Measurements from ENCODE around the gene FAM111A. TPM values are rescaled to one million over a fixed set of nuclear protein-coding genes. Genes with fewer than 3 reads are reported as not detected.

FAM111A gene
- total and polyA plus RNA-seq, 2 donors, result 12.4 to 93.6 TPM

- Histone ChIP-seq H3K36me3 (ENCODE audit: insufficient read depth) (peaks cover 4% of the 10 kb centered on the region), H3K27ac (ENCODE audit: low read depth) (no peak overlapping the region), H3K4me3 (ENCODE audit: low read depth, low read length) (no peak overlapping the region), H3K4me1 (ENCODE audit: insufficient read depth) (peaks cover 2% of the 10 kb centered on the region)
- 92% methylated on average over 8 of the region's 8 CpGs for WGBS
- DNase-seq (ENCODE audit: extremely low spot score), result no peak
Measured at GRCh38 chr11:59191890-59192289, 49.2 kb downstream of the FAM111A start.

DNA sequence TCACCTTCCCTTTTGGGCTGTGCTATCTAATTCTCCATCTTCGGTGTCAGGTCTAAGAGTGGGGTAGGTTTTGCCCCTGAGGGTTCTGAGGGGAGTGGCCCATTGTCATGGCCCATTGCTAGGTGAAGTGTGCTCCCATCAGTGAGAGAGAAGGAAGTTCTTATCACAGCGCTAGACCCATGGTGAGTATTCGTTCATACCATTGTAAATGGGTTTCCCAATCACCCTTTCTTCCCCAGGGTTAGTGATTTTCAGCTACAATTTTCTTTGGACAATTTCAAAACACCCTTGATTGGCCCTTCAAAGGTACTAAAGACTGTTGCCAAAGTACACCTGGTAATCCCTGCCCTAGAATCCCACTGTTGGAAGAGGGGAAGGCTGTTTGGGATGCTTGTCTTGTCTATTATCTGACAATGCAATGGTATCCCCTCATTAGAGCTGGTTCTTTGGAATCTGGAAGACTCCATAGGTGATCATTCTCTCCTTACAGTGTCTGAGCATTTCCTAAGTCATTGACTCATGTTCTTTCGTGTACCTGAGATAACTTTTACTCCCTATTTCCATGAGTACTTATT is 49.9 kb downstream of the FAM111A start:
- no peak for DNase-seq (ENCODE audit: extremely low spot score)
- WGBS, result 89% methylated on average over 4 of the region's 4 CpGs
- Histone ChIP-seq H3K27ac (ENCODE audit: low read depth) (no peak overlapping the region), H3K4me3 (ENCODE audit: low read depth, low read length) (no peak overlapping the region), H3K36me3 (ENCODE audit: insufficient read depth) (peaks cover 4% of the 10 kb centered on the region), H3K4me1 (ENCODE audit: insufficient read depth) (no peaks in the 10 kb centered on the region)

DNA sequence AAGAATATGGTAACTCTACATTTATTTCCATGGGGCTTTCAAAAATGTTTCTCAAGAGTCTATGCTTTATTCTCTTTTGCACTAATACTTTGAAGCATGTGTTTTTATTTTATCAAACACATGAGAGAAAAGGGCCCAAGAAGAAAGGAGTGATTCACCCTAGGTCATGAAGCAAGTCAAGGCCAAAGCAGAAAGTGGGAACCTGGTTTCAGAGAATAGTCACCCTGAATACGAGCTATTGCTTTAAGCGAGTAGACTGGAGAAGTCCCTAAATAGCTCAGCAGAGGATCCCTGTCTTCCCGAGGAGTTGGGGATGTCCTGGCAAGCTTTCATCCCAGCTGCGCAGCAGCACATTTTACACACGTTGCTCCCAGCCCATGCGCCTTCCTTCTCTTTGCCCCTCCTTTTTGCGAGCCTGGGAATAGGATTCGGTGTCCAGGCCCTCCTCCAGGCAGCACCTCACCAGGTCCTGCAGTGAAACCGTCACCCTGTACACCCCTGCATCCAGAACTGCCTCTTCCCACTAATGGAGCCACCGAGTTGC is 51.0 kb downstream of the FAM111A start:
- H3K4me3 ChIP-seq (ENCODE audit: low read depth, low read length), result no peak overlapping the region
- peaks cover 4% of the 10 kb centered on the region for H3K36me3 ChIP-seq (ENCODE audit: insufficient read depth)
- no peak overlapping the region for H3K27ac ChIP-seq (ENCODE audit: low read depth)
- 67% methylated on average over 10 of the region's 10 CpGs for WGBS
- no peak for DNase-seq (ENCODE audit: extremely low spot score)
- H3K4me1 ChIP-seq (ENCODE audit: insufficient read depth), result no peaks in the 10 kb centered on the region

DNA sequence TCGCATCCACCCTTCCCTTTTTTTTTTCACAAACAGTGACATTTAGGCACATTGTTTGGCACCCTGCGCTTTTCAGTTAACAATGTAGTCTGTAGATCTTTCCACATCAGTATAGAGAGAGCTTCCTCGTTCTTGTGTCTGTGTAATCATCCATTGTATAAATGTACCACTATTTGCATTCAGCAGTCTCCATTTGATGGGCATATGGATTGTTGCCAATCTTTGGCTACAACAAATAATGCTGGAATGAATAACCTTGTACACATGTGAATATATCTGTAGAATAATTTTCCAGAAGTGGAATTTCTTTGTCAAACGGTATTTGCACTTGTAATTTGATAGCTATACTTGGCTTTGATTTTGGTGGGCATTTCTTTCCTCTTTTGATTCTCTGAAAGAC is 52.9 kb downstream of the FAM111A start:
- Histone ChIP-seq H3K36me3 (ENCODE audit: insufficient read depth) (peaks cover 3% of the 10 kb centered on the region), H3K27ac (ENCODE audit: low read depth) (no peak overlapping the region), H3K4me1 (ENCODE audit: insufficient read depth) (no peaks in the 10 kb centered on the region), H3K4me3 (ENCODE audit: low read depth, low read length) (no peak overlapping the region)
- DNase-seq (ENCODE audit: extremely low spot score), result no peak
- WGBS, result 74% methylated on average over 4 of the region's 4 CpGs

GRCh38 chr11:59196777-59197176 is 54.1 kb downstream of the FAM111A start:
- DNase-seq (ENCODE audit: extremely low spot score), result no peak
- 91% methylated on average over 2 of the region's 2 CpGs for WGBS
- no peak overlapping the region for H3K27ac ChIP-seq (ENCODE audit: low read depth)
- H3K4me1 ChIP-seq (ENCODE audit: insufficient read depth), result no peaks in the 10 kb centered on the region
- no peak overlapping the region for H3K4me3 ChIP-seq (ENCODE audit: low read depth, low read length)
- H3K36me3 ChIP-seq (ENCODE audit: insufficient read depth), result peaks cover 3% of the 10 kb centered on the region

DNA sequence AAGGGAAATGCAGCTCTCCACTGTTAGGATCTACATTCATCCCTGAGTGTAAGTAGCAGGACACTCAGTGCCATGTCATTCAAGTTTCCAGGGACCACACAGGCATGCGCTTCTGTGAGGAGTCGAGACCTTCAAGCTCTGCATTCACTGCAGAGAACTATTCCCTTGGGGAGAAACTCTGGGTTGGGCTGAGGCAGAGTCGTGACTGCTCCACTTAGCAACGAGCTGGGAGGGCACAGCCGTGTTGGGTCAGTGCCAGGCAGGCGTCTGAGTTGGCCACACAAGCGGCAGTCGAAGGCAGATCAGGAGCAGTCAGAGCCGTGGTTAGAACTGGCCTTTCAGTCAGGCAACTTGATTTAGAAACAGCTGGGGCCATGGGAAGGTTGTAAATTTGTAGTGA is 55.3 kb downstream of the FAM111A start:
- Histone ChIP-seq H3K4me3 (ENCODE audit: low read depth, low read length) (no peak overlapping the region), H3K4me1 (ENCODE audit: insufficient read depth) (no peaks in the 10 kb centered on the region), H3K36me3 (ENCODE audit: insufficient read depth) (peaks cover 3% of the 10 kb centered on the region), H3K27ac (ENCODE audit: low read depth) (no peak overlapping the region)
- DNase-seq (ENCODE audit: extremely low spot score), result peak; percentile 61
- WGBS, result 11% methylated on average over 9 of the region's 9 CpGs

- Histone ChIP-seq H3K36me3 (ENCODE audit: insufficient read depth) (peaks cover under 1% of the 10 kb centered on the region), H3K4me3 (ENCODE audit: low read depth, low read length) (no peak overlapping the region), H3K4me1 (ENCODE audit: insufficient read depth) (no peaks in the 10 kb centered on the region), H3K27ac (ENCODE audit: low read depth) (no peak overlapping the region)
- 92% methylated on average over 2 of the region's 2 CpGs for WGBS
- DNase-seq (ENCODE audit: extremely low spot score), result no peak
Measured at GRCh38 chr11:59198726-59199125, 56.1 kb downstream of the FAM111A start.

DNA sequence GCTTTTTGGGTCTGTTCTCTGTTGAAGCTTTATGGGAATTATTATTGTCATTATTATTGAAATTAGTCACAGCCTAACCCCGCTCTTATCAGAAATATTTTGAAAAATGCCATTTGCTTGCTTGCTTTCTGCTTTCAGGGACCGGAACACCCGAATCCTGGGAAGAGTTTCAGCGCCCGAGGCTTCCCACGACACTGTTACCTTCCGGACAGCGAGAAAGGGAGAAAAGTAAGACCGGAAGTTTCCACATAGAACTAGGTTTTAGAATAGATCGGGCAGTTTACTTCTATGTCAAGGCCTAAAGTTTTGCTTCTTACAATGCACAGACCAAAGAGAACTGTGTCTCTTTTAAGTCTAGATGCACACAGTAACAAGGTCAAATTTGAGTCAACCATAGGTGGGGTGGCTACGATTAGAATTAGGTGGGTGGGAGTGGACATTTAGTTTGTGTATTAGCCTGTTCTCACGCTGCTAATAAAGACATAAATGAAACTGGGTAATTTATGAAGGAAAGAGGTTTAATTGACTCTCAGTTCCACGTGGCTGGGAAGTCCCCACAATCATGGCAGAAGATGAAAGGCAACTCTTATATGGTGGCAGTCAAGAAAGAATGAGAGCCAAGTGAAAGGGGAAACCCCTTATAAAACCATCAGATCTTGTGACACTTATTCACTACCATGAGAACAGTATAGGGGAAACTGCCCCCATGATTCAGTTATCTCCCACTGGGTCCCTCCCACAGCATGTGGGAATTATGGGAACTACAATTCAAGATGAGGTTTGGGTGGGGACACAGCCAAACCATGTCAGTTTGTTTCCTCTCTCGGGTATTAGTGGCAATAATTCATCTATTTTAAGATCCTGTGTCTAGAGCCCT is 57.1 kb downstream of the FAM111A start:
- H3K4me1 ChIP-seq (ENCODE audit: insufficient read depth), result no peaks in the 10 kb centered on the region
- H3K27ac ChIP-seq (ENCODE audit: low read depth), result peak overlapping the region; percentile 55
- DNase-seq (ENCODE audit: extremely low spot score), result no peak
- 69% methylated on average over 14 of the region's 14 CpGs for WGBS
- H3K36me3 ChIP-seq (ENCODE audit: insufficient read depth), result no peaks in the 10 kb centered on the region
- H3K4me3 ChIP-seq (ENCODE audit: low read depth, low read length), result no peak overlapping the region

- Histone ChIP-seq H3K36me3 (ENCODE audit: insufficient read depth) (no peaks in the 10 kb centered on the region), H3K4me1 (ENCODE audit: insufficient read depth) (no peaks in the 10 kb centered on the region), H3K4me3 (ENCODE audit: low read depth, low read length) (no peak overlapping the region), H3K27ac (ENCODE audit: low read depth) (no peak overlapping the region)
- WGBS, result 28% methylated on average over 4 of the region's 4 CpGs
- DNase-seq (ENCODE audit: extremely low spot score), result no peak
Measured at GRCh38 chr11:59200423-59200746, 57.7 kb downstream of the FAM111A start.

- Histone ChIP-seq H3K36me3 (ENCODE audit: insufficient read depth) (peaks cover 5% of the 10 kb centered on the region), H3K4me3 (ENCODE audit: low read depth, low read length) (no peak overlapping the region), H3K27ac (ENCODE audit: low read depth) (peak overlapping the region; percentile 47), H3K4me1 (ENCODE audit: insufficient read depth) (no peaks in the 10 kb centered on the region)
- WGBS, result 78% methylated on average over 3 of the region's 3 CpGs
- no peak for DNase-seq (ENCODE audit: extremely low spot score)
Measured at GRCh38 chr11:59201353-59201752, 58.7 kb downstream of the FAM111A start.

Other genes with a start within 250 kb of the FAM111A start
- gene GLYATL1, start 203.4 kb upstream of the FAM111A start, total RNA-seq, result 0.79 TPM
- 0.41 TPM for gene GLYATL1, start 203.4 kb upstream of the FAM111A start, polyA plus RNA-seq
- gene GLYATL1B, start 56.5 kb upstream of the FAM111A start, total RNA-seq, result not detected
- not detected for gene GLYATL1B, start 56.5 kb upstream of the FAM111A start, polyA plus RNA-seq
- gene FAM111B, start 35.6 kb upstream of the FAM111A start, total RNA-seq, result 25.9 TPM
- gene FAM111B, start 35.6 kb upstream of the FAM111A start, polyA plus RNA-seq, result 0.23 TPM
- 24.0 TPM for gene DTX4, start 29.3 kb downstream of the FAM111A start, total RNA-seq
- 14.8 TPM for gene DTX4, start 29.3 kb downstream of the FAM111A start, polyA plus RNA-seq
- gene MPEG1, start 70.1 kb downstream of the FAM111A start, total RNA-seq, result 13.7 TPM
- gene MPEG1, start 70.1 kb downstream of the FAM111A start, polyA plus RNA-seq, result 12.8 TPM
- gene OR5AN1, start 216.0 kb downstream of the FAM111A start, total RNA-seq, result not detected
- gene OR5AN1, start 216.0 kb downstream of the FAM111A start, polyA plus RNA-seq, result not detected